ENCODE measurements around the gene OR10AD1. TPM values are rescaled to one million over a fixed set of nuclear protein-coding genes. Genes with fewer than 3 reads are reported as not detected.

Gene OR10AD1
- total RNA-seq, 4 donors from 2014 or later: not detected

DNA sequence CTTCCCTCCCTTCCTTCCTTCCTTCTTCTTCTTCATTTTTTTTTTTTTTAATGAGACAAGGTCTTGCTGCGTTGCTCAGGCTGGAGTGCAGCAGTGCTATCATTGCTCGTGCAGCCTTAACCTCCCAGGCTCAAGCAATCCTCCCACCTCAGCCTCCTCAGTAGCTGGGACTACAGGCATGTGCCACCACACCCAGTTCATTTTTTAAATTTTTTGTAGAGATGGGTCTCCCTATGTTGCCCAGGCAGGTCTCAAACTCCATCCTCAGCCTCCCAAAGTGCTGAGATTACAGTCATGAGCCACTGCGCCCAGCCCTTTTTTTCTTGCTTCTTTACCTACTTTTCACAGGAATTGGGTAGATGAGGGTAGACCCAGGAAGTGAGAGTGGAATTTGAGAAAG is 1.6 kb downstream of the OR10AD1 start:
- 96% methylated on average over 3 of the region's 3 CpGs for WGBS
- DNase-seq (ENCODE audit: low spot score in 2 of 2): no peak
- no peak overlapping the region for H3K27ac ChIP-seq
- H3K4me1 ChIP-seq: peaks cover 20% of the 10 kb centered on the region
- H3K27me3 ChIP-seq: no peaks in the 10 kb centered on the region
- H3K36me3 ChIP-seq: no peaks in the 10 kb centered on the region
- peaks cover 5% of the 10 kb centered on the region for H3K9me3 ChIP-seq
- no peak overlapping the region for H3K4me3 ChIP-seq
- no peak for TF ChIP-seq POLR2A (IDR thresholded peaks at IDR 0.05)
- TF ChIP-seq POLR2AphosphoS5 (IDR thresholded peaks at IDR 0.05): no peak
- no peak for TF ChIP-seq EP300 (IDR thresholded peaks at IDR 0.05)
- TF ChIP-seq, protein P1, sequence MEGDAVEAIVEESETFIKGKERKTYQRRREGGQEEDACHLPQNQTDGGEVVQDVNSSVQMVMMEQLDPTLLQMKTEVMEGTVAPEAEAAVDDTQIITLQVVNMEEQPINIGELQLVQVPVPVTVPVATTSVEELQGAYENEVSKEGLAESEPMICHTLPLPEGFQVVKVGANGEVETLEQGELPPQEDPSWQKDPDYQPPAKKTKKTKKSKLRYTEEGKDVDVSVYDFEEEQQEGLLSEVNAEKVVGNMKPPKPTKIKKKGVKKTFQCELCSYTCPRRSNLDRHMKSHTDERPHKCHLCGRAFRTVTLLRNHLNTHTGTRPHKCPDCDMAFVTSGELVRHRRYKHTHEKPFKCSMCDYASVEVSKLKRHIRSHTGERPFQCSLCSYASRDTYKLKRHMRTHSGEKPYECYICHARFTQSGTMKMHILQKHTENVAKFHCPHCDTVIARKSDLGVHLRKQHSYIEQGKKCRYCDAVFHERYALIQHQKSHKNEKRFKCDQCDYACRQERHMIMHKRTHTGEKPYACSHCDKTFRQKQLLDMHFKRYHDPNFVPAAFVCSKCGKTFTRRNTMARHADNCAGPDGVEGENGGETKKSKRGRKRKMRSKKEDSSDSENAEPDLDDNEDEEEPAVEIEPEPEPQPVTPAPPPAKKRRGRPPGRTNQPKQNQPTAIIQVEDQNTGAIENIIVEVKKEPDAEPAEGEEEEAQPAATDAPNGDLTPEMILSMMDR (IDR thresholded peaks at IDR 0.05): no peak

DNA sequence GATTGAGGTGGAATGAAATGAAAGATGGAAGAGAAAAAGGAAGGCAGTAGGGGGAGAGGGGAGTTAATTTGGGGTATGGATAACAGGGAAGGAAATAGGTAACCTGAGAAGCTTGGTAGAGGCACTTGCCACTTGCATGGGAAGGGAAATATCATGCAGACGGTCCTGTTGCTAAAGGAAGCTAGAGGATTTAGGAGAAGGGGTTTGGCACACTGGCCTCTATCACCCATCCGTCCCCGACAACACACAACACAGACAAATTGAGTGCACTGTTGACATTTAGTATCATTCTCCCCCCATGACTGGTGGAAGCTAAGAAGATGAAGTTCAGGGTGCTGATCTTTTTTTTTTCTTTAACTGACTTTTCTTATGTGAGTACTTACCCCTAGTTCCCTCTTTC is 2.0 kb downstream of the OR10AD1 start:
- H3K27ac ChIP-seq: no peak overlapping the region
- no peak for DNase-seq (ENCODE audit: low spot score in 2 of 2)
- TF ChIP-seq, protein P1 (IDR thresholded peaks at IDR 0.05): no peak
- no peak for TF ChIP-seq EP300 (IDR thresholded peaks at IDR 0.05)
- no peak for TF ChIP-seq POLR2A (IDR thresholded peaks at IDR 0.05)
- TF ChIP-seq POLR2AphosphoS5 (IDR thresholded peaks at IDR 0.05): no peak
- H3K4me3 ChIP-seq: no peak overlapping the region
- peaks cover 20% of the 10 kb centered on the region for H3K4me1 ChIP-seq
- H3K9me3 ChIP-seq: peaks cover under 1% of the 10 kb centered on the region
- H3K36me3 ChIP-seq: no peaks in the 10 kb centered on the region
- 83% methylated on average over 3 of the region's 3 CpGs for WGBS
- H3K27me3 ChIP-seq: no peaks in the 10 kb centered on the region

DNA sequence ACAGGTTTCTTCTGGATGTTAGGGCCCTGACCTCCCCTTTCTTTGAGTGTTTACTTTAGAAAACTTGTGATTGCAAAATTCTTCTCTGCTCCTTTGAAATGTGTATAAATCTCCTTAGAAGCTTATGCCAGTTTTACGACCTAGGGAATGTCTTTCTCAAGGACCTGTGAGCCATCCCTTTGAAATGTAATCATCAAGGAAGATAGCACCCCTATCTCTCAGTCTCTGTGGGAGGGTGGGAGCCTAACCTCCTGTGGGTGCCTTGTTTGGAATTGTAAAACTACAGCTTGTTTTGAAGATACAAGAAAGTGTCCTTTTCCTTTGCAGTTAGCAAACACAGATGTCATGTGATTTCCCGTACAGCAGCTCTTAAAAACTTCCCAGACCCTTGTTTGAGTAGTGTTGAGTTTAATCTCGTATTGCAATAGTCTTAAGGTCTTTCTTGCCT is 3.3 kb downstream of the OR10AD1 start:
- H3K27me3 ChIP-seq: no peaks in the 10 kb centered on the region
- TF ChIP-seq POLR2AphosphoS5 (IDR thresholded peaks at IDR 0.05) (no peak), EP300 (IDR thresholded peaks at IDR 0.05) (no peak), POLR2A (IDR thresholded peaks at IDR 0.05) (no peak)
- TF ChIP-seq, protein P1 (IDR thresholded peaks at IDR 0.05): no peak
- H3K36me3 ChIP-seq: no peaks in the 10 kb centered on the region
- H3K9me3 ChIP-seq: no peaks in the 10 kb centered on the region
- H3K27ac ChIP-seq: no peak overlapping the region
- H3K4me1 ChIP-seq: peaks cover 20% of the 10 kb centered on the region
- DNase-seq (ENCODE audit: low spot score in 2 of 2): no peak
- 70% methylated on average over 3 of the region's 3 CpGs for WGBS
- no peak overlapping the region for H3K4me3 ChIP-seq

DNA sequence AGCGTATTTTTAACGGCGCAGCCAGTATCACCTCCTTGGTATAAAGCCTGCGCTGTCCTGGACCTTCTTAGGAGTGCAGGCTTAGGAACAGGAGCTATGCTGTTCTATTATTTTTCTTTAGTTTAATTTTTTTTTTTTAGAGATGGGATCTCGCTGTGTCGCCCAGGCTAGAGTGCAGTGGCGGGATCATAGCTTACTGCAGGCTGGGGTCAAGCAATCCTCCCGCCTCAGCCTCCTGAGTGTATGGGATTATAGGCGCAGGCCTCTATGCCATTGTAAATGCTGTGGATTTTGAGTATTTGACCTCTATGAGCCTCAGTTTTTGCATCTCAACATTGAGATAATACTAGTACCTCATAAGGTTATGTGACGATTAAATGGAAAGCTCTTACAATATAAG is 4.1 kb downstream of the OR10AD1 start:
- Histone ChIP-seq H3K9me3 (no peaks in the 10 kb centered on the region), H3K4me3 (peak overlapping the region; percentile 79), H3K4me1 (peaks cover 20% of the 10 kb centered on the region), H3K27me3 (no peaks in the 10 kb centered on the region), H3K36me3 (no peaks in the 10 kb centered on the region), H3K27ac (peak overlapping the region; percentile 96)
- TF ChIP-seq, protein P1 (IDR thresholded peaks at IDR 0.05): no peak
- no peak for TF ChIP-seq POLR2AphosphoS5 (IDR thresholded peaks at IDR 0.05)
- TF ChIP-seq POLR2A (IDR thresholded peaks at IDR 0.05): no peak
- no peak for TF ChIP-seq EP300 (IDR thresholded peaks at IDR 0.05)
- no peak for DNase-seq (ENCODE audit: low spot score in 2 of 2)
- 62% methylated on average over 10 of the region's 10 CpGs for WGBS

DNA sequence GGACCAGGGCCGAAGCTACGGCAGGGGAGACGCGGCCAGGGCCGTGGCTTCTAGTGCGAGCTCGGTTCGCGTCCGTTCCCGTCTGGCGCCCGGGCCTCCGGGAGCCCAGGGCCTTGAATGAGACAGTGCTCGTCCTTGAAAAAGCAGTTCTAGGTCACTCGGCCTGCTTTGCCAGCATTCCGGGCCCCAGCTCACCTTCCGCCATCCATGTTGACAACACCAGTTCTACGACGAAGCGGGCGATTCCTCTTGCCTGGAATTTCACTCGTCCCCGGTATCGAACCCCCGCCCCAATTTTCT is 4.5 kb downstream of the OR10AD1 start:
- Histone ChIP-seq H3K27me3 (no peaks in the 10 kb centered on the region), H3K4me3 (peak overlapping the region; percentile 79), H3K36me3 (no peaks in the 10 kb centered on the region), H3K27ac (peak overlapping the region; percentile 96), H3K9me3 (no peaks in the 10 kb centered on the region), H3K4me1 (peaks cover 20% of the 10 kb centered on the region)
- no peak for TF ChIP-seq POLR2AphosphoS5 (IDR thresholded peaks at IDR 0.05)
- TF ChIP-seq EP300 (IDR thresholded peaks at IDR 0.05): no peak
- TF ChIP-seq, protein P1 (IDR thresholded peaks at IDR 0.05): no peak
- DNase-seq (ENCODE audit: low spot score in 2 of 2): peak in 1 of 2 donors; percentile 70
- 25% methylated on average over 11 of the region's 26 CpGs for WGBS
